Hypothalamus (tissue), 51 donors: ENCODE results near the gene SPATA31A1.
"Not testable (repeated sequence)": the region's sequence is repeated elsewhere in the genome, so short reads cannot be mapped to it uniquely, and the experiment has no call there.

Experiments
- DNase-seq, 51 donors: peaks; one replicate each; lab custom pipeline; 2025; lab: John Stamatoyannopoulos, UW

Gene SPATA31A1

DNA sequence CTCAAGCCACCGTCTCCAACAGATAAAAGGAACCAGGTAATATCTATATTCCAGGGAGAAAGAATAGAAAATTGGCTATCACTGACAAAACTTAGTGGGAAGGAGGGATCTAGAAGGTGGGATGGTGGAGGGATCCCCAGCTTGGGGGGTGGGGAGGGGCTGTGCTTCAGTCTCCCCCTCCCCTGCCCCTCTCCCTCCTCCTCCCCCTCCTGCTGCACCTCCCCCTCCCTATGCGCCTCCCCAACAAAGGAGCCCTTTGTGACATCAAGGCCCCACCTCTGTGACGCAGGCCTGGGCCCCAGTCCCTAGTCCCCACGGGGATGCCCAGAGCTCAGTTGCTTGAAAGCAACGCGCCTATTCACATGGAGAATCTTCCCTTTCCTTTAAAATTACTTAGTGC lies at the start of gene SPATA31A1:
SPATA31A1 (plus strand) TSS at position 301 of the 400 bp plus-strand sequence; CDS start at position 363, 62 bp downstream.
- not testable (repeated sequence) for DNase-seq

- DNase-seq, result not testable (repeated sequence)
These were observed 52.1 kb downstream of the SPATA31A1 start for GRCh38 chr9:39407261-39408204.

GRCh38 chr9:39411254-39411940 lies 55.9 kb downstream of the SPATA31A1 start:
- DNase-seq, result not testable (repeated sequence)
